SH-SY5Y (cell line): ENCODE results near the gene IBTK.

ENCODE experiments used
- GATA2 ChIP-seq: IDR thresholded peaks from 2 replicates; pipeline ENCODE4 v1.6.1; 2011; ENCODE audit warnings: mild to moderate bottlenecking, low read depth, low read length
- GATA3 ChIP-seq: IDR thresholded peaks from 2 replicates; pipeline ENCODE4 v1.6.1; 2011; ENCODE audit warnings: low read depth, mild to moderate bottlenecking, low read length, moderate library complexity

GRCh38 chr6:82246370-82246769 lies 1.2 kb downstream of the IBTK start:
- TF ChIP-seq GATA2 (no peak), GATA3 (no peak)
